GM20000 (cell line): ENCODE measurements around the gene SARS2.
"Not testable (repeated sequence)": the region's sequence is repeated elsewhere in the genome, so short reads cannot be mapped to it uniquely, and the experiment has no call there.

Source experiments
- DNase-seq: peaks from one replicate; pipeline ENCODE4 v3.0.0; 2012; ENCODE audit warnings: low spot score
- CTCF ChIP-seq: IDR thresholded peaks from 2 replicates; pipeline ENCODE4 v1.5.1; 2012; ENCODE audit warnings: mild to moderate bottlenecking, control low read depth; ENCODE audit errors: extremely low read depth, missing control alignments

The SARS2 gene

GRCh38 chr19:38974624-38975213 lies 44.2 kb upstream of the SARS2 start:
- DNase-seq: no peak
- TF ChIP-seq CTCF: no peak

- TF ChIP-seq CTCF: no peak
- no peak for DNase-seq
Observed at GRCh38 chr19:38971672-38972071, 41.1 kb upstream of the SARS2 start.

GRCh38 chr19:38970664-38971532 lies 40.3 kb upstream of the SARS2 start:
- DNase-seq: no peak

GRCh38 chr19:38966149-38966548 lies 35.6 kb upstream of the SARS2 start:
- DNase-seq: not testable (repeated sequence)

More at GRCh38 chr19:38970664-38971532, 40.3 kb upstream of the SARS2 start:
- no peak for TF ChIP-seq CTCF

- TF ChIP-seq CTCF: no peak
- DNase-seq: no peak
Observed at GRCh38 chr19:38964738-38965137, 34.2 kb upstream of the SARS2 start.

GRCh38 chr19:38959618-38960017 lies 29.1 kb upstream of the SARS2 start:
- no peak for TF ChIP-seq CTCF
- no peak for DNase-seq

- TF ChIP-seq CTCF: no peak
- DNase-seq: no peak
Observed at GRCh38 chr19:38958301-38958700, 27.7 kb upstream of the SARS2 start.
